Body of pancreas (tissue), 4 donors: ENCODE data around the gene CHRNG.

Experiments
- CTCF ChIP-seq, 7 experiments: fragments of 450-650 bp in 4 of 7; fragments of 200-600 bp in 3 of 7; sonication (generic) in 3 of 7; IDR thresholded peaks; one replicate each; pipeline ENCODE4 v1.5.1; 2016 to 2019; ENCODE audit warnings: antibody characterized with exemption in 7 of 7
- POLR2A ChIP-seq, 3 donors: fragments of 450-650 bp; IDR thresholded peaks; one replicate each; pipeline ENCODE4 v1.6.1; 2016; ENCODE audit warnings: antibody characterized with exemption in 3 of 3, mild to moderate bottlenecking in 2 of 3

GRCh38 chr2:232540441-232541041, 1.0 kb downstream of the CHRNG start:
- no peak for TF ChIP-seq CTCF (IDR thresholded peaks at IDR 0.05)
- TF ChIP-seq POLR2A (IDR thresholded peaks at IDR 0.05), result no peak
